C1 segment of cervical spinal cord (tissue), 14 donors: ENCODE results near the gene FAM240B.

ENCODE experiments used
- DNase-seq, 14 donors: peaks; one replicate each; lab custom pipeline; 2025; lab: John Stamatoyannopoulos, UW

The FAM240B gene

GRCh38 chr9:38720083-38720745 is at the start of gene FAM240B:
FAM240B (minus strand) TSS chr9:38720133; CDS start chr9:38703999, 16,134 bp downstream.
- DNase-seq: no peak

DNA sequence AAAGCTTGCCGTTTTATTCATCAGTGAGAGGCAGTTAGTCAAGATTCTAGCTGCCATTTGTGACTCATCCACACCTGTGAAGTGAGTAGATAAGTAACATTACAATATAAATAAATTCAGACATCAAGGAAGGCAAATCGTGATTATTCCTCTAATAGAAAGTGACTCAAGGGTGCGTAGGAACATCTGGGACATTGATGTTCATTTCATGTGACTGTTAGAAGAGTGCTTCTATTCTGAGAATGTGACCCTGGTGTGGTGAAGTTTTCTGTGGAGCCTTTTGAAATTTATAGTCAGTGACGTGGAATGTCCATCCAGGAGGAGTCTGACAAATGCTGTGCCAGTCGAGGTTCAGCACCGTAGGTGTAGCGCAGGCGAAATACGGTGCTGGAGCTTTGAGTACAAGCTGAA is 48.4 kb upstream of the FAM240B start:
- DNase-seq: no peak

DNA sequence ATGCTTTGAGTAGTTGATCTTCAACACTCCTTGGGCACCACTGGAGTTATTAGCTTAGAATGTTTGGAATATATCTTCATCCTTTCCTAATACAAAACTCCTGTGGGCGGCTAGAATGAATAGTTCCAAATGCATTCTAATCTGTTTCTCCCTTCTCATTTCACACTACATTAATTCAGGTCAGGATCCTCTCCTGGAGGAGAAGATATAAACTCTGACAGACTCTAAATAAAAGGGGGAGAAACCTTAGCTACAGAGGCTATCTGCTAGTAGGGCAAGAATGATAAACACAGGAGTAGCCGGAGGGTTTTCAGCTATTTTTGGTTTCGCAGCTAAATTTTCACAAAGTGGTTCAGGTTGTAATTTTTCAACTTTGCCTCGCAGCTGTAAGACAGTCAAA is 45.2 kb upstream of the FAM240B start:
- DNase-seq: no peak

DNA sequence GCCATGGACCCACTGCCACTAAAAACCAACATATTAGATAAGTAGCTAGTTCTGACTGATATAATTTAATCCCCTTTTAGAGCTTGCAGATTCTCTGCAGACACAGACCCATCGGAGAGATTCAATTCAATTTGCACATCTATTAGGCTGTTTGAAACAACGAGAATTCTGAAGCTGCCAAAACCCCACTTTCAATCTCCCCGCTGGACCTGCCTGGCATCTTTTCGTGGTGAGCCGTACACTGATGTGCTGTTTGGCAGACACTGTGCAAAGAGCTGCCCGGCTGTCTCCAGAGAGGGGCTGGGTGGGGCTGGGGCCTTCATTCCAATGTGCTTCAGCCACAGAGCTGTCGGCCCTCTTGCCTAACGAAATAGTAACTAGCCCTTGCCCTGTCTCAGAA is 42.1 kb upstream of the FAM240B start:
- DNase-seq: no peak

- no peak for DNase-seq
These were observed 41.4 kb upstream of the FAM240B start for GRCh38 chr9:38761339-38761738.

- no peak for DNase-seq
These were observed 36.8 kb upstream of the FAM240B start for GRCh38 chr9:38756702-38757101.

DNA sequence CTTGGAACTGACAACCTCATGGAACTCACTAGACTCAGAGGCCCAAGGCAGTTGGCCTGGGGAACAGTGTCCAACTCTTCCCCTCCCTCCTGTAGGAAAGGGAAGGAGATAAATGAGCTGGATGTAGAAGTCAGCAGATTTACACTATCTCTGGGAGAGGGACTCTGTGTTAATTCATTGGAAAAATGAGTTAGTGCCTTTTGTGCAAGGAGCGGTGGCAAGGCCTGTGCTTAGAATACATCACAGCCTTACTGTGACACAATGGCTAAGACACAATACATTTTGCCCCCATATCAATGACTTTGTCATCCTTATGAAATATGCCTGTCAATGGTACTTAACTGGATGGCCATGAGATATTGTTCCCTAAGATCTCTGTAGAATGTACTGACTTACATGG is 28.0 kb upstream of the FAM240B start:
- DNase-seq: no peak

- DNase-seq: no peak
These were observed 27.1 kb upstream of the FAM240B start for GRCh38 chr9:38747067-38747466.

- no peak for DNase-seq
These were observed 26.4 kb upstream of the FAM240B start for GRCh38 chr9:38746303-38746702.

- DNase-seq: no peak
These were observed 24.6 kb upstream of the FAM240B start for GRCh38 chr9:38744484-38744883.

- no peak for DNase-seq
These were observed 17.3 kb upstream of the FAM240B start for GRCh38 chr9:38737246-38737645.

DNA sequence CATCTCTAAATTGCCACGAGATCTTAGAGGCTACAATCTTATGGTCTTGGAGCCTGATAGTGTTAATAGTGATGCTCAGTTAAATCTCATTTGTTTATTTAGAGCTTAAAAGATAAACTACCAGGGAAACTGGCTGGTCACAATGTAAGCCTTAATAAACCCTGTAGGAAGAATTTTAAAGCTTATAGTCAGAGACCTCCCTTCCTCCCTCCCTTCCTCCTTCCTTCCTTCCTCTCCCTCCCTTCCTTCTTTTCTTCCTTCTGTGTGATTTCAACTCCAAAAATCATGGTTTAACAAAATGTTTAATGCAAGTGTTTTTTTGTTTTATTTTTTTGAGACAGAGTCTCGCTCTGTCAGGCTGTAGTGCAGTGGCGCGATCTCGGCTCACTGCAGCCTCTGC is 14.9 kb upstream of the FAM240B start:
- DNase-seq: no peak

DNA sequence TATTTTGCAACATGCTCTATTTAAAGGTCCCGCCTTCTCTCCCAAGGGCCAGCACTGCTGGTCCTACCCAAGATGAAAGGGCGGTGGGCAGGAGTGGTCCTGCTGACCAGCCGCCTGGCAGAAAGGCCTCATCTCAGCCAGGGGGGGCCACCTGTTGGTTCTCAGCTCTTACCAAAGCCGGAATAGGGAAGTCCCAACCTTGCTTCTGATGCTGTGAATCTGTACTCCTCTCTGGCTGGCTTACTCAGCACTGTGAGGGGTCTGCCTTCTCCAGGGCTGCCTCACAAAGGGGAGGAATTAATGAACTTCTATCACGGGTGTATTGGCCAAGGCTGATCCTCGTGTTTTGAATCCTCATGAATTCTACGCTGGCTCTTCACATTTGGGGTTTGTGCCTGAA is 13.6 kb upstream of the FAM240B start:
- no peak for DNase-seq

DNA sequence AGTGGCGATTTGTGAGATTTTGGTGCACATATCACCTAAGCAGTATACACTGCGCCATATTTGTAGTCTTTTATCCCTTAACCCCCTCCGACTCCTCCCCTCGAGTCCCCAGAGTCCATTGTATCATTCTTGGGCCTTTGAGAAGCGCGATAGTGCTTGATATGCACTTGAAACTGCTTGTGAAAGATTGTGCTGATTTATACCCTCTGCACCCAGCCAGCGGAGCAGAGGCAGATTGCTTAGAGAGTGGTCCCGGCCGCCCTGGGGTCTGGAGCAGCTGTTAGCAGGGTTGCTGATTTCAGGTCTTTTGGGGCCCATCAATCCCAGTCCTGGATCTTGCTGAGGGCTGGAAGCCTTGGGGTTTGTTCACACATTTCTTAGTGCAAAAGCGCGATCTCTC is 13.0 kb upstream of the FAM240B start:
- no peak for DNase-seq

- DNase-seq: peak in 1 of 14 donors; percentile 7
These were observed 7.6 kb upstream of the FAM240B start for GRCh38 chr9:38727497-38728001.

- no peak for DNase-seq
These were observed 4.8 kb upstream of the FAM240B start for GRCh38 chr9:38724754-38725153.

DNA sequence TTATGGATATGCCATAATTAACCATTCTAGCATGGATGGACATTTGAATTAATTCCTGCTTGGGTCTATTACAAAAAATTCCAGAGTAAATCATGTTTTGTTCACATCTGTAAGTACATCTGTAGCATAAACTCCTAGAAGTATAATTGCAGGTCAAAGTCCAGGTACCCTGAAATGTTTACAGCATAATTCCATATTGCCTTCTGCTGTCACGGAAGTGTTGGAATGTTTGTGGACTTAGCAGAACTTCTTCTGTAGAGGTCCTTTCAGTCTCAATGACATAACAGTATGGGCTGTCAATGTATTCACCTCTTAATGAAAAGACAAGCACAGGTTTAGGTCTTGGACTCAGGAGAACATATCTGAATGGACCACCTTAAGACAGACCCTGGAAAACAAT is 1.8 kb downstream of the FAM240B start:
- no peak for DNase-seq

GRCh38 chr9:38715684-38716083 is 4.2 kb downstream of the FAM240B start:
- no peak for DNase-seq

- DNase-seq: no peak
These were observed 6.5 kb downstream of the FAM240B start for GRCh38 chr9:38713426-38713825.

GRCh38 chr9:38708759-38709158 is 11.2 kb downstream of the FAM240B start:
- no peak for DNase-seq

DNA sequence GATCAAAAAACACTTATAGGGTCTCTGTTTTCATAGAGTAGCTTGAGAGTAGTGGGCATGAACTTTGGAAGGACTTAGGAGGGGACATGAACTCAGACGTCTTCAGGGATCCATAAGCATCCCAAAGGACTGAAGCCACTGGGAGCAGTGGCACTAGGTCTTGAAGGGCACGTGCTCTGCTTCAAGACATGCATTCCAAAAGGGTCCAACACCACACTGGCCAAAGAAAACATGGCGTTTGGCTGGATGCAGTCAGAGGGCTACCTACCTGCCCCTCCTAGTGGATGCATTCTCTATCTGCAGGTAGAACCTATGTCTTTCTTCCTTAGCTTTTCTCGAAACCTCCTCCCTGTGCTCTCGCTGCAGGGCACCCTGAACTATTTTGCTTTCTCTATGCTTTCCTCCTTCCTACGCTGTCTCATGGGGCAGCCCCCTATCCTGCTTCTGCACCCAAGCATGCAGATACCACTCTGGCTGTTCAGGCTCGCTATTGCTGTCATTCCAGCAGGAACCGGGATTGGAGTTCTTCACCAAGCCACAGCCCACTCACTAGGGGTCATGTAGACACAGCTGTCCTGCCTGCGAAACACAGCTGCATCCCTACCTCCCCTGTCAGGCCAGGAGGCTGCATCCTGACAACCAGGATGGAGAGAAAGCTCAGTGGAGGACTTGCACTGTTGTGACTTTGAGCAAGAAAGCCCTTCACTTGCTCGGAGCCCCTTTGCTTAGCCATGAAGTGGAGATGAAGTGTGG is 11.9 kb downstream of the FAM240B start:
- DNase-seq: no peak

DNA sequence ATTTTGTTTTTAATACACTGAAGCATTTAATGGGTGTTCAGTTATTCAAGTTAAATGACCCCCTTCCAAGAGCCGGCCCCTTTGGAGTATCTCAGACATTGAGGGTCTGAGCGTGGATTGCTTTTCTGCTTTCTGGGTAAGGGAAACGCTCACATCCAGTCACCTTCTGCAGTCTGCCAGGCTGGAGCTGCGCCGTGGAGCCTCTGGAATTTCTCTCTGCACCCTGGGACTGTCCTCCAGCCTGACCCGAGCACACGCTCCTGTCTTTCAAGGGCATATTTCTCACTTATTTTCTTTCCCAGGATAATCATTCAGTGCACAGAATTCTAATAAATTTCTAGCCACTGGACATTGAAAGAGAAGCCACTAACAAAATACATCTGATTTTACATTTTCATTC is 13.4 kb downstream of the FAM240B start:
- no peak for DNase-seq

- DNase-seq: no peak
These were observed 14.0 kb downstream of the FAM240B start for GRCh38 chr9:38705917-38706316.
